Liver (tissue), 9 donors: ENCODE results near the gene SH3BP2. TPM values are rescaled to one million over a fixed set of nuclear protein-coding genes. Genes with fewer than 3 reads are reported as not detected.

Experiments used
- DNase-seq: peaks from one replicate; pipeline ENCODE4 v3.0.0-alpha.2; 2017; ENCODE audit warnings: low spot score
- H3K27ac ChIP-seq, 2 donors: one replicate each; pipeline ENCODE4 v1.7.0; 2013; ENCODE audit warnings: inconsistent platforms in 2 of 2, low read length in 2 of 2, control low read depth in 1 of 2, low read depth in 1 of 2, mild to moderate bottlenecking in 1 of 2
- H3K27me3 ChIP-seq, 4 donors: one replicate each; pipeline versions ENCODE4 v1.6.1 to v1.7.0; 2013; ENCODE audit warnings: low read length in 3 of 4, inconsistent platforms in 1 of 4, mild to moderate bottlenecking in 1 of 4, moderate library complexity in 1 of 4; ENCODE audit not compliant: control insufficient read depth in 4 of 4, insufficient read depth in 4 of 4
- H3K36me3 ChIP-seq, 4 donors: one replicate each; pipeline versions ENCODE4 v1.6.1 to v1.7.0; 2013; ENCODE audit warnings: low read length in 3 of 4, mild to moderate bottlenecking in 3 of 4, low read depth in 1 of 4, moderate library complexity in 1 of 4; ENCODE audit not compliant: control insufficient read depth in 4 of 4, insufficient read depth in 3 of 4
- H3K4me1 ChIP-seq, 4 donors: one replicate each; pipeline versions ENCODE4 v1.6.1 to v1.7.0; 2013; ENCODE audit warnings: low read length in 3 of 4, mild to moderate bottlenecking in 3 of 4, moderate library complexity in 1 of 4; ENCODE audit not compliant: control insufficient read depth in 4 of 4, insufficient read depth in 4 of 4
- H3K4me3 ChIP-seq, 3 donors: one replicate each; pipeline versions ENCODE4 v1.6.1 to v1.7.0; 2013; ENCODE audit warnings: low read length in 3 of 3, control low read depth in 1 of 3, low read depth in 1 of 3, mild to moderate bottlenecking in 1 of 3
- H3K9ac ChIP-seq, 2 donors: one replicate each; pipeline ENCODE4 v1.7.0; 2013; ENCODE audit warnings: low read length in 2 of 2, mild to moderate bottlenecking in 2 of 2, moderate library complexity in 2 of 2, control low read depth in 1 of 2, low read depth in 1 of 2
- H3K9me3 ChIP-seq, 4 donors: one replicate each; pipeline versions ENCODE4 v1.6.1 to v1.7.0; 2013; ENCODE audit warnings: low read length in 3 of 4; ENCODE audit not compliant: control insufficient read depth in 4 of 4
- ATF3 ChIP-seq: IDR thresholded peaks from 2 replicates; pipeline ENCODE4 v1.6.1; 2016; ENCODE audit warnings: antibody characterized with exemption
- CTCF ChIP-seq: fragments of 150-350 bp; IDR thresholded peaks from 2 replicates; pipeline ENCODE4 v1.5.1; 2017; ENCODE audit warnings: improper control_type of control experiment, low read depth, low read length; ENCODE audit not compliant: missing input control
- FOXA1 ChIP-seq: IDR thresholded peaks from 2 replicates; pipeline ENCODE4 v1.6.1; 2016; ENCODE audit warnings: antibody characterized with exemption
- FOXA2 ChIP-seq: IDR thresholded peaks from 2 replicates; pipeline ENCODE4 v1.6.1; 2016; ENCODE audit warnings: antibody characterized with exemption
- GABPA ChIP-seq, 2 donors: IDR thresholded peaks in 1 of 2; conservative IDR thresholded peaks in 1 of 2; 2 replicates each; pipeline ENCODE4 v1.6.1; 2016; ENCODE audit warnings: antibody characterized with exemption in 2 of 2, mild to moderate bottlenecking in 1 of 2, moderate library complexity in 1 of 2
- HNF4A ChIP-seq, 2 donors: conservative IDR thresholded peaks; 2 replicates each; pipeline ENCODE4 v1.6.1; 2016; ENCODE audit warnings: antibody characterized with exemption in 2 of 2, mild to moderate bottlenecking in 2 of 2
- HNF4G ChIP-seq: IDR thresholded peaks from 2 replicates; pipeline ENCODE4 v1.6.1; 2016; ENCODE audit warnings: antibody characterized with exemption
- JUND ChIP-seq, 2 donors: IDR thresholded peaks; 2 replicates each; pipeline ENCODE4 v1.6.1; 2016; ENCODE audit warnings: antibody characterized with exemption in 2 of 2
- MAX ChIP-seq: IDR thresholded peaks from 2 replicates; pipeline ENCODE4 v1.6.1; 2016; ENCODE audit warnings: antibody characterized with exemption
- NR2F2 ChIP-seq: IDR thresholded peaks from 2 replicates; pipeline ENCODE4 v1.6.1; 2016; ENCODE audit warnings: antibody characterized with exemption
- RXRA ChIP-seq, 2 donors: IDR thresholded peaks; 2 replicates each; pipeline ENCODE4 v1.6.1; 2017 to 2018; ENCODE audit warnings: antibody characterized with exemption in 2 of 2, mild to moderate bottlenecking in 1 of 2
- SP1 ChIP-seq: IDR thresholded peaks from 2 replicates; pipeline ENCODE4 v1.6.1; 2018; ENCODE audit warnings: antibody characterized with exemption, mild to moderate bottlenecking
- TAF1 ChIP-seq: conservative IDR thresholded peaks from 2 replicates; pipeline ENCODE4 v1.6.1; 2016; ENCODE audit warnings: antibody characterized with exemption, mild to moderate bottlenecking
- YY1 ChIP-seq: IDR thresholded peaks from 2 replicates; pipeline ENCODE4 v1.6.1; 2016; ENCODE audit warnings: antibody characterized with exemption, mild to moderate bottlenecking
- WGBS: extraction: QIAGEN DNeasy Blood & Tissue Kit; methylation state at CpG from one replicate; pipeline ENCODE4 v1.1.7; 2013; 5-methylcytosine and 5-hydroxymethylcytosine counted together
- polyA plus RNA-seq, 2 donors: library from polyadenylated mRNA; stranded (reverse) in 1 of 2; unstranded in 1 of 2; fragments of 200-250 nt in 1 of 2; fragments of >200 nt in 1 of 2; fragmentation: Nextera tagmentation in 1 of 2; extraction: Ambion mirVana in 1 of 2; gene quantifications; one replicate each; pipeline versions ENCODE4 v1.2.1 to v1.2.3, GENCODE V29; 2013 to 2015
- total RNA-seq, 2 donors: library from RNA; depleted of rRNA; stranded (reverse); fragments of >200 nt; gene quantifications; one replicate each; pipeline ENCODE4 v1.2.3, GENCODE V29; 2014
- TF ChIP-seq, protein P1 (sequence below): IDR thresholded peaks from 2 replicates; pipeline ENCODE4 v1.6.1; 2016; ENCODE audit warnings: antibody characterized with exemption
- TF ChIP-seq, protein P2 (sequence below): IDR thresholded peaks from 2 replicates; pipeline ENCODE4 v1.6.1; 2016; ENCODE audit warnings: antibody characterized with exemption, mild to moderate bottlenecking
- donor health status: healthy.
- donor health status: healthy.
- donor health status: healthy.
- donor health status: healthy.
- donor health status: healthy.

Gene SH3BP2
- total and polyA plus RNA-seq, 4 donors = 17.9 to 80.2 (median 38.5) TPM

- Histone ChIP-seq H3K36me3 (peaks cover 0 to 6% (median 2%) of the 10 kb centered on the region in 4 donors), H3K4me3 (no peak overlapping the region), H3K9me3 (no peaks in the 10 kb centered on the region), H3K27me3 (no peaks in the 10 kb centered on the region), H3K4me1 (peaks cover 4 to 27% (median 15%) of the 10 kb centered on the region in 4 donors), H3K9ac (no peak overlapping the region), H3K27ac (peak overlapping the region in 1 of 2 donors; percentile 6)
- TF ChIP-seq NR2F2 = peak; percentile 29
- TF ChIP-seq, protein P1, sequence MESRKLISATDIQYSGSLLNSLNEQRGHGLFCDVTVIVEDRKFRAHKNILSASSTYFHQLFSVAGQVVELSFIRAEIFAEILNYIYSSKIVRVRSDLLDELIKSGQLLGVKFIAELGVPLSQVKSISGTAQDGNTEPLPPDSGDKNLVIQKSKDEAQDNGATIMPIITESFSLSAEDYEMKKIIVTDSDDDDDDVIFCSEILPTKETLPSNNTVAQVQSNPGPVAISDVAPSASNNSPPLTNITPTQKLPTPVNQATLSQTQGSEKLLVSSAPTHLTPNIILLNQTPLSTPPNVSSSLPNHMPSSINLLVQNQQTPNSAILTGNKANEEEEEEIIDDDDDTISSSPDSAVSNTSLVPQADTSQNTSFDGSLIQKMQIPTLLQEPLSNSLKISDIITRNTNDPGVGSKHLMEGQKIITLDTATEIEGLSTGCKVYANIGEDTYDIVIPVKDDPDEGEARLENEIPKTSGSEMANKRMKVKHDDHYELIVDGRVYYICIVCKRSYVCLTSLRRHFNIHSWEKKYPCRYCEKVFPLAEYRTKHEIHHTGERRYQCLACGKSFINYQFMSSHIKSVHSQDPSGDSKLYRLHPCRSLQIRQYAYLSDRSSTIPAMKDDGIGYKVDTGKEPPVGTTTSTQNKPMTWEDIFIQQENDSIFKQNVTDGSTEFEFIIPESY = no peak
- no peak for DNase-seq
- 36% methylated on average over 7 of the region's 7 CpGs for WGBS
Observed at GRCh38 chr4:2852481-2852921, 59.6 kb downstream of the SH3BP2 start.

- Histone ChIP-seq H3K4me3 (no peak overlapping the region), H3K27me3 (no peaks in the 10 kb centered on the region), H3K9me3 (no peaks in the 10 kb centered on the region), H3K36me3 (peaks cover 0 to 6% (median 2%) of the 10 kb centered on the region in 4 donors), H3K9ac (no peak overlapping the region), H3K4me1 (peaks cover 2 to 32% (median 23%) of the 10 kb centered on the region in 4 donors), H3K27ac (no peak overlapping the region)
- 94% methylated on average over 5 of the region's 5 CpGs for WGBS
- no peak for DNase-seq
- TF ChIP-seq HNF4A (conservative IDR thresholded peaks at IDR 0.05) (no peak), ATF3 (no peak), MAX (no peak), RXRA (IDR thresholded peaks at IDR 0.05) (no peak), YY1 (no peak), HNF4G (no peak), JUND (IDR thresholded peaks at IDR 0.05) (no peak), FOXA1 (no peak), SP1 (no peak), GABPA (IDR thresholded peaks at IDR 0.05 in 1 of 2, conservative IDR thresholded peaks at IDR 0.05 in 1 of 2) (no peak)
Observed at GRCh38 chr4:2855584-2855983, 62.7 kb downstream of the SH3BP2 start.

- peaks cover 0 to 6% (median 2%) of the 10 kb centered on the region in 4 donors for H3K36me3 ChIP-seq
- 94% methylated on average over 3 of the region's 3 CpGs for WGBS
- H3K27ac ChIP-seq = no peak overlapping the region
- H3K4me3 ChIP-seq = no peak overlapping the region
- peaks cover 4 to 38% (median 29%) of the 10 kb centered on the region in 4 donors for H3K4me1 ChIP-seq
- no peak for DNase-seq
- H3K9ac ChIP-seq = no peak overlapping the region
- H3K27me3 ChIP-seq = no peaks in the 10 kb centered on the region
- H3K9me3 ChIP-seq = no peaks in the 10 kb centered on the region
- TF ChIP-seq, protein P2, sequence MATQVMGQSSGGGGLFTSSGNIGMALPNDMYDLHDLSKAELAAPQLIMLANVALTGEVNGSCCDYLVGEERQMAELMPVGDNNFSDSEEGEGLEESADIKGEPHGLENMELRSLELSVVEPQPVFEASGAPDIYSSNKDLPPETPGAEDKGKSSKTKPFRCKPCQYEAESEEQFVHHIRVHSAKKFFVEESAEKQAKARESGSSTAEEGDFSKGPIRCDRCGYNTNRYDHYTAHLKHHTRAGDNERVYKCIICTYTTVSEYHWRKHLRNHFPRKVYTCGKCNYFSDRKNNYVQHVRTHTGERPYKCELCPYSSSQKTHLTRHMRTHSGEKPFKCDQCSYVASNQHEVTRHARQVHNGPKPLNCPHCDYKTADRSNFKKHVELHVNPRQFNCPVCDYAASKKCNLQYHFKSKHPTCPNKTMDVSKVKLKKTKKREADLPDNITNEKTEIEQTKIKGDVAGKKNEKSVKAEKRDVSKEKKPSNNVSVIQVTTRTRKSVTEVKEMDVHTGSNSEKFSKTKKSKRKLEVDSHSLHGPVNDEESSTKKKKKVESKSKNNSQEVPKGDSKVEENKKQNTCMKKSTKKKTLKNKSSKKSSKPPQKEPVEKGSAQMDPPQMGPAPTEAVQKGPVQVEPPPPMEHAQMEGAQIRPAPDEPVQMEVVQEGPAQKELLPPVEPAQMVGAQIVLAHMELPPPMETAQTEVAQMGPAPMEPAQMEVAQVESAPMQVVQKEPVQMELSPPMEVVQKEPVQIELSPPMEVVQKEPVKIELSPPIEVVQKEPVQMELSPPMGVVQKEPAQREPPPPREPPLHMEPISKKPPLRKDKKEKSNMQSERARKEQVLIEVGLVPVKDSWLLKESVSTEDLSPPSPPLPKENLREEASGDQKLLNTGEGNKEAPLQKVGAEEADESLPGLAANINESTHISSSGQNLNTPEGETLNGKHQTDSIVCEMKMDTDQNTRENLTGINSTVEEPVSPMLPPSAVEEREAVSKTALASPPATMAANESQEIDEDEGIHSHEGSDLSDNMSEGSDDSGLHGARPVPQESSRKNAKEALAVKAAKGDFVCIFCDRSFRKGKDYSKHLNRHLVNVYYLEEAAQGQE = no peak
- TF ChIP-seq NR2F2 = no peak
- TF ChIP-seq GABPA (IDR thresholded peaks at IDR 0.05 in 1 of 2, conservative IDR thresholded peaks at IDR 0.05 in 1 of 2) = no peak
- TF ChIP-seq, protein P1 = no peak
- TF ChIP-seq FOXA2 = no peak
- no peak for TF ChIP-seq TAF1
- TF ChIP-seq RXRA (IDR thresholded peaks at IDR 0.05) = no peak
- no peak for TF ChIP-seq YY1
- no peak for TF ChIP-seq CTCF
- TF ChIP-seq HNF4G = no peak
- no peak for TF ChIP-seq HNF4A (conservative IDR thresholded peaks at IDR 0.05)
Observed at GRCh38 chr4:2856266-2856665, 63.4 kb downstream of the SH3BP2 start.
